A673 (cell line): ENCODE data around the gene MVD.

Experiments used
- CTCF ChIP-seq: fragments of 300-800, 200-600 bp; sonication (generic); conservative IDR thresholded peaks from 2 replicates; pipeline ENCODE4 v1.5.1; 2017; ENCODE audit warnings: low read depth, mild to moderate bottlenecking, antibody characterized with exemption, low read length, moderate library complexity, mixed read lengths
- EZH2 ChIP-seq: fragments of 200-600 bp; sonication (generic); IDR thresholded peaks from 2 replicates; pipeline ENCODE4 v1.6.1; 2017; ENCODE audit warnings: borderline replicate concordance, low read depth, mild to moderate bottlenecking, mixed read lengths, antibody characterized with exemption, low read length; ENCODE audit not compliant: poor library complexity, severe bottlenecking

GRCh38 chr16:88628512-88628974 is 34.3 kb downstream of the MVD start:
- TF ChIP-seq CTCF (peak; percentile 49), EZH2 (no peak)
